Ovary (tissue), 10 donors: Measurements from ENCODE around the gene C20orf173. TPM values are rescaled to one million over a fixed set of nuclear protein-coding genes. Genes with fewer than 3 reads are reported as not detected.

ENCODE experiments used
- DNase-seq, 5 donors: peaks; one replicate each; pipeline ENCODE4 v3.0.0-alpha.2; 2019 to 2020
- H3K27ac ChIP-seq, 2 donors: fragments of 200-600 bp; one replicate each; pipeline versions ENCODE4 v1.5.1 to v1.8.0; 2019 to 2022
- H3K27me3 ChIP-seq: fragments of 200-600 bp; one replicate; pipeline ENCODE4 v1.8.0; 2022
- H3K36me3 ChIP-seq: fragments of 200-600 bp; sonication (generic); one replicate; pipeline ENCODE4 v1.5.1; 2019
- H3K4me1 ChIP-seq: one replicate; pipeline ENCODE4 v1.8.1; 2013; ENCODE audit warnings: mild to moderate bottlenecking, moderate library complexity; ENCODE audit not compliant: insufficient read depth
- H3K4me3 ChIP-seq: fragments of 200-600 bp; sonication (generic); one replicate; pipeline ENCODE4 v1.5.1; 2017
- H3K9me3 ChIP-seq, 2 donors: fragments of 200-600 bp in 1 of 2; sonication (generic) in 1 of 2; one replicate each; pipeline versions ENCODE4 v1.5.1 to v1.8.1; 2013 to 2019; ENCODE audit warnings: mild to moderate bottlenecking in 1 of 2, moderate library complexity in 1 of 2
- CTCF ChIP-seq, 3 donors: fragments of 450-650 bp in 2 of 3; fragments of 200-600 bp in 1 of 3; IDR thresholded peaks; one replicate each; pipeline versions ENCODE4 v1.5.1 to v1.8.0; 2016 to 2022; ENCODE audit warnings: antibody characterized with exemption in 3 of 3, mild to moderate bottlenecking in 1 of 3
- EP300 ChIP-seq: sonication (generic); formaldehyde crosslinking; IDR thresholded peaks from one replicate; pipeline ENCODE4 v1.6.1; 2017; ENCODE audit warnings: antibody characterized with exemption
- POLR2A ChIP-seq: fragments of 450-650 bp; IDR thresholded peaks from one replicate; pipeline ENCODE4 v1.6.1; 2017; ENCODE audit warnings: antibody characterized with exemption, mild to moderate bottlenecking, moderate library complexity
- WGBS, 3 donors: extraction: QIAGEN DNeasy Blood & Tissue Kit in 1 of 3; methylation state at CpG; one replicate each; pipeline versions ENCODE4 v1.1.5 to v1.1.7; 2013 to 2017; 5-methylcytosine and 5-hydroxymethylcytosine counted together
- intact Hi-C, 4 donors: fragments of 100-400 bp; cut with DNase I; formaldehyde crosslinking; loops; one replicate each; pipeline versions ENCODE4 v1.11.0 to v1.15.1; 2022 to 2023
- long read RNA-seq, 3 donors: library from polyadenylated mRNA in 2 of 3; unstranded in 2 of 3; transcript quantifications; one replicate each; pipeline ENCODE4 v2.0.0 and lab custom pipeline, GENCODE V29; 2021 to 2026
- polyA plus RNA-seq, 2 donors: library from polyadenylated mRNA; stranded (reverse); fragments of 200-250 nt in 1 of 2; fragments of 350-450 nt in 1 of 2; fragmentation: Illumina TruSeq in 1 of 2; extraction: RNeasy Lipid Tissue Mini Kit (QIAGEN cat#74804) in 1 of 2; gene quantifications; one replicate each; pipeline ENCODE4 v1.2.3, GENCODE V29; 2013 to 2014
- total RNA-seq, 7 donors: library from RNA; depleted of rRNA in 2 of 7; stranded (reverse); fragments of >200 nt in 2 of 7; fragmentation: NEBNext Ultra II Directional in 3 of 7; extraction: Animal tissue kit (Norgen Biotek cat#: 25700) in 3 of 7; gene quantifications; one replicate each; pipeline versions ENCODE4 v1.1.0 to v1.2.4, GENCODE V29; 2016 to 2023
- donor health status: DM: no; HTN: no; CAD: no; lungs with moderate emphysema.
- donor health status: DM: no; HTN: no; CAD: no.
- donor health status: Bipolar disorder and iron deficiency.
- donor health status: DM: yes; HTN: yes; CAD: no.
- donor health status: DM: no; HTN: no; CAD: no.
- donor health status: DM: yes; HTN: yes; CAD: no.

The C20orf173 gene
- not detected for total RNA-seq
- polyA plus RNA-seq, result not detected
- long read RNA-seq, donor 1, result 0 reads
- long read RNA-seq, donor 2, result 0 reads
- long read RNA-seq, donor 3, result 0 reads

- no peak for DNase-seq
- TF ChIP-seq POLR2A, result no peak
- TF ChIP-seq CTCF (IDR thresholded peaks at IDR 0.05), result no peak
- TF ChIP-seq EP300, result no peak
- 90 to 94% (median 92%) methylated on average over 2 of the region's 2 CpGs for WGBS, 3 donors
- no peaks in the 10 kb centered on the region for H3K36me3 ChIP-seq
- no peaks in the 10 kb centered on the region for H3K9me3 ChIP-seq
- intact Hi-C loops, result no loop called here
- no peak within 1 kb of the TSS for H3K4me3 ChIP-seq
- H3K27ac ChIP-seq, result no peak within 1 kb of the TSS
- no peaks in the 10 kb centered on the region for H3K4me1 ChIP-seq
- H3K27me3 ChIP-seq, result no peaks in the 10 kb centered on the region
Observed at GRCh38 chr20:35529552-35529951, at the start of gene C20orf173. TSS of gene C20orf173 (minus strand) at chr20:35529652. CDS start at chr20:35529373, 279 bp downstream.

- 93 to 96% (median 95%) methylated on average over 6 of the region's 6 CpGs for WGBS, 3 donors
Observed at GRCh38 chr20:35579196-35579595, 49.7 kb upstream of the C20orf173 start.

GRCh38 chr20:35578469-35578868 lies 49.0 kb upstream of the C20orf173 start:
- Histone ChIP-seq H3K4me3 (no peak overlapping the region), H3K4me1 (no peaks in the 10 kb centered on the region), H3K27ac (no peak overlapping the region), H3K27me3 (no peaks in the 10 kb centered on the region), H3K36me3 (no peaks in the 10 kb centered on the region), H3K9me3 (no peaks in the 10 kb centered on the region)
- 86 to 89% (median 88%) methylated on average over 8 of the region's 8 CpGs for WGBS, 3 donors
- TF ChIP-seq EP300 (no peak), POLR2A (no peak), CTCF (IDR thresholded peaks at IDR 0.05) (no peak)
- intact Hi-C loops, result no loop called here
- no peak for DNase-seq

More at GRCh38 chr20:35579196-35579595, 49.7 kb upstream of the C20orf173 start:
- DNase-seq, result no peak
- H3K27ac ChIP-seq, result no peak overlapping the region
- TF ChIP-seq POLR2A (no peak), EP300 (no peak), CTCF (IDR thresholded peaks at IDR 0.05) (no peak)
- H3K4me3 ChIP-seq, result no peak overlapping the region
- no peaks in the 10 kb centered on the region for H3K4me1 ChIP-seq
- no peaks in the 10 kb centered on the region for H3K9me3 ChIP-seq
- H3K27me3 ChIP-seq, result no peaks in the 10 kb centered on the region
- intact Hi-C loops, result no loop called here
- no peaks in the 10 kb centered on the region for H3K36me3 ChIP-seq

- H3K4me3 ChIP-seq, result no peak overlapping the region
- H3K4me1 ChIP-seq, result no peaks in the 10 kb centered on the region
- intact Hi-C loops, result no loop called here
- TF ChIP-seq EP300, result no peak
- no peak for DNase-seq
- no peaks in the 10 kb centered on the region for H3K36me3 ChIP-seq
- H3K27me3 ChIP-seq, result no peaks in the 10 kb centered on the region
- no peaks in the 10 kb centered on the region for H3K9me3 ChIP-seq
- 65 to 70% (median 69%) methylated on average over 3 of the region's 3 CpGs for WGBS, 3 donors
- no peak overlapping the region for H3K27ac ChIP-seq
Observed at GRCh38 chr20:35576816-35577215, 47.4 kb upstream of the C20orf173 start.

- no peak for DNase-seq
- H3K4me1 ChIP-seq, result no peaks in the 10 kb centered on the region
- H3K9me3 ChIP-seq, result no peaks in the 10 kb centered on the region
- H3K4me3 ChIP-seq, result no peak overlapping the region
- no peaks in the 10 kb centered on the region for H3K36me3 ChIP-seq
- 73 to 81% (median 77%) methylated on average over 4 of the region's 4 CpGs for WGBS, 3 donors
- TF ChIP-seq EP300 (no peak), POLR2A (no peak), CTCF (IDR thresholded peaks at IDR 0.05) (no peak)
- no peak overlapping the region for H3K27ac ChIP-seq
- intact Hi-C loops, result no loop called here
- H3K27me3 ChIP-seq, result no peaks in the 10 kb centered on the region
Observed at GRCh38 chr20:35575958-35576357, 46.5 kb upstream of the C20orf173 start.
